DND-41 (cell line): ENCODE results near the gene TKFC.
A peak's percentile ranks its signal among the peaks of the same experiment; 100 is the strongest.

Experiments used
- ATAC-seq: fragments of 200-7000 bp; cut with Tn5 transposase; 3 replicates; pipeline ENCODE4 v1.9.1; 2021; ENCODE audit warnings: low read depth; ENCODE audit not compliant: insufficient read depth
- DNase-seq: peaks from one replicate; pipeline ENCODE4 v3.0.0-alpha.2; 2020
- H2AFZ ChIP-seq: 2 replicates; pipeline ENCODE4 v1.6.0; 2012; ENCODE audit warnings: low read depth, low read length
- H3K27ac ChIP-seq: 2 replicates; pipeline ENCODE4 v1.5.1; 2012; ENCODE audit warnings: low read length, inconsistent platforms
- H3K27me3 ChIP-seq: fragments of 200-600 bp; sonication (generic); 2 replicates; pipeline ENCODE4 v1.6.0; 2012; ENCODE audit warnings: low read length, mild to moderate bottlenecking, inconsistent platforms; ENCODE audit not compliant: insufficient read depth, poor library complexity
- H3K36me3 ChIP-seq: 2 replicates; pipeline ENCODE4 v1.5.1; 2012; ENCODE audit warnings: low read length, inconsistent platforms; ENCODE audit not compliant: insufficient read depth
- H3K4me1 ChIP-seq: 2 replicates; pipeline ENCODE4 v1.5.1; 2012; ENCODE audit warnings: mild to moderate bottlenecking, low read length; ENCODE audit not compliant: insufficient read depth
- H3K4me2 ChIP-seq: 2 replicates; pipeline ENCODE4 v1.6.0; 2012; ENCODE audit warnings: mild to moderate bottlenecking, moderate library complexity, low read length, inconsistent platforms; ENCODE audit not compliant: insufficient read depth
- H3K4me3 ChIP-seq, 2 experiments: fragments of 200-600 bp in 1 of 2; shearing (Covaris generic) in 1 of 2; 2 replicates each; pipeline ENCODE4 v1.5.1; 2012 to 2016; ENCODE audit warnings: inconsistent platforms in 2 of 2, low read length in 2 of 2, mild to moderate bottlenecking in 2 of 2, low read depth in 1 of 2, moderate library complexity in 1 of 2
- H3K79me2 ChIP-seq: 2 replicates; pipeline ENCODE4 v1.6.0; 2012; ENCODE audit warnings: low read length, inconsistent platforms; ENCODE audit not compliant: insufficient read depth
- H3K9ac ChIP-seq: 2 replicates; pipeline ENCODE4 v1.6.0; 2012; ENCODE audit warnings: low read depth, mild to moderate bottlenecking, inconsistent platforms, low read length, moderate library complexity
- H3K9me3 ChIP-seq: 2 replicates; pipeline ENCODE4 v1.5.1; 2012; ENCODE audit warnings: low read length, moderate library complexity, mild to moderate bottlenecking, inconsistent platforms; ENCODE audit not compliant: insufficient read depth, severe bottlenecking
- H4K20me1 ChIP-seq: 2 replicates; pipeline ENCODE4 v1.6.0; 2012; ENCODE audit warnings: low read length; ENCODE audit not compliant: insufficient read depth
- CTCF ChIP-seq: IDR thresholded peaks from 2 replicates; pipeline ENCODE4 v1.5.1; 2012; ENCODE audit warnings: borderline replicate concordance, low read length, moderate library complexity, mild to moderate bottlenecking; ENCODE audit not compliant: poor library complexity, severe bottlenecking; ENCODE audit errors: extremely low read depth
- EZH2 ChIP-seq: IDR thresholded peaks from 3 replicates; pipeline ENCODE4 v1.6.1; 2012; ENCODE audit warnings: borderline replicate concordance, low read depth, mild to moderate bottlenecking, moderate library complexity, low read length, inconsistent platforms; ENCODE audit not compliant: severe bottlenecking

The TKFC gene

DNA sequence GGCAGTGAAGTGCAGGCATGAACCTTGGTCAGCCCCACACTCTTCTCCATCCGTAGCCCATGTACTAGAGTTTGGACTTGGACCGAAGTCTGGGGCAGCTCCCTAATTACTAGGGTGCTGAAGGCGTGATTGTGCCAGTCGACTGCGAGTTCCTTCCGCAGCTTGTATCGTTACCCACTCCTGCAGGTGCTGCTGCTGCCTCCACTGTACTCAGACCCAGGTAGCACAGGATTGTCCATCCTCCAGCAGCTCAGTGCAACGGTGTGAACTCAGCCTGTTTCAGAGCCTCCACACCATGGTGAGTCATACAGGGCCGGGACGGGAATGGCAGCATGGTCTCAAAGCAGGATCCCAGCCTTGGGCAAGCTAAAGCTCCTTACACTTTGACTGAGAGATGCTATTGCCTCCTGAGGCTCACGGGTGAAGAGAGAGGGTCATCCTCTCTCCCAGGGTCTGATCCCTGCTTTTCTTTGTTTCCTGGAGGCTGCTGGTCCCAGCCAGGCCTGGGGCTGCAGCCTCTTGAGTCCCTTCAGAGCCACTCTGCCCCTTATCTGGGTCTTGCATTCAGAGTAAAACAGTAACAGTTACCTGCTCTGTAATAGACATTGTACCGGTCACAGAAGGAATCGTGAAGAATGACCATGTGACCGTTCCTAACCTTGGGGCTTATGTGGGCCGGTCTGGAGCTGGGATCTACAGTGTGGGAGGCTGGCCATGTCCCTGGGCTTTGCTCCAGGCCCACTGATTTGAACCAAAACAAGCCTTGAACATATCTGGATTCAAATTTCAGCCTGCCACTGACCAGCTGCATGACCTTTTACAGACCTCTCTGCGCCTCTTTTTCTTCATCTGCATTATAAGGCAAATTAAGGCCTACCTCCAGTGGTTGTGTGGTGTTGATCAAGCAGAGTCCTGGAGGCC, 1.7 kb downstream of the TKFC start:
- Histone ChIP-seq H3K36me3 (peaks cover 7% of the 10 kb centered on the region), H2AFZ (peak overlapping the region; percentile 78; the same call in 1 of the 2 replicates), H3K9ac (peak overlapping the region; percentile 98), H3K4me3 (peak overlapping the region in 1 of 2 experiments; percentile 64; a peak in 2 of 4 replicates), H3K27ac (peak overlapping the region; percentile 88), H3K4me1 (peaks cover 57% of the 10 kb centered on the region), H3K27me3 (no peaks in the 10 kb centered on the region), H3K79me2 (peaks cover 39% of the 10 kb centered on the region), H3K4me2 (peak overlapping the region; percentile 86; the same call in 1 of the 2 replicates), H3K9me3 (no peaks in the 10 kb centered on the region), H4K20me1 (peaks cover 19% of the 10 kb centered on the region; the same call in 1 of the 2 replicates)
- ATAC-seq (no peak), DNase-seq (no peak)
- TF ChIP-seq CTCF = no peak
- no peak for TF ChIP-seq EZH2

DNA sequence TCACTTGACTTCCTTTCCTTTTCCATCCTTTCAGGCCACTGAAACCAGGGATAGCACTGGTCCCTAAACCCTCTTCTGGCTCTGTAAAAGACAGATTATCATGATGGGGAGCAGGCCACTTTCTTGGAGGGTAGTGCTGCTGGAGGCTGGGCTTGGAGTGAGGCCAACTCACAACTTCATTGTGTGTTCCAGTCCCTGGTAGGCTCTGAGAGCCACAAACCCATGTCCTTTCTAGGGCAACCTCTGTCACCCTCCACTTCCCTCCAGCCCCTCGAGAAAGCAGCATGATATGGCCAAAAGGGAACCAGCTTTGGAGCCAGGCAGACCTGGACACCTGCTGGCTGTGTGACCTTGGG, 2.3 kb downstream of the TKFC start:
- H3K4me3 ChIP-seq = no peak overlapping the region

DNA sequence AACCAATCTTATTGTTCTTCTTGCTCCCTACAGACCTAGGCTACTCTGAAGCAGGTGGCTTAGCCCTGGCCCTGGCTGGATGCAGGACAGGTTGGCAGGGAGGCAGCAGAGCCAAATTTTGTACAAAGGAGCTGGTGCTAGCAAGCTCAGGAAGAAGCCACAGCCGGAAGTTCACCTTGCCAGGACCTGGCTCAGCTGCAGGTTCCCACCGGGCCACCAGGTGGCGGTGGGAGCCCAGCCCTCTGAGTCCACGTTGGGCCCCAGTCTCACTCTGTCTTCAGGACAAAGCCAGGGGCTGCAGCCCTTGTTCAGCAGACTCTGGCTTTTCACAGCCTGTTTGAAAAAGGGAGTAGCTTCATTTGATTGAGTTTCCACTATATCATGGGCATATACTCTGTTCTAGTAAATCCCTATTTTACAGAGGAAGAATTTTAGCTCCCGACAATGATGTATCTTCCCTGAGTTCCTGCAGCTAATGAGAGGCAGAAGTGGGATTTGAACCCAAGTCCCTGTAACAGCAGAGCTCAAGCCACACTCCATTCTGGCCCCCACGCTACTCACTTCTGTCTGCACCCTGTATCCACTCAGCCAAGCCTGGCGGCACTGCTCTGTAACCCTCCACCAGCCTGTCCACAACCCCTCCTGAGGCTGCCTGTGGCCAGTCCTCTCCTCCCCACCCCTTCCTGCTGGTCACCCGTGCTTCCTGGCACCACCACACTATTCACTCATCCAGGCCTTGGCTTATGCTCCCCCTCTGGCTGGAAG, 3.3 kb downstream of the TKFC start:
- H3K9me3 ChIP-seq = no peaks in the 10 kb centered on the region
- H2AFZ ChIP-seq = peak overlapping the region; percentile 94
- peaks cover 23% of the 10 kb centered on the region for H3K79me2 ChIP-seq
- peak overlapping the region; percentile 37 for H3K9ac ChIP-seq
- peak; percentile 99 for TF ChIP-seq CTCF
- no peak for TF ChIP-seq EZH2
- H3K36me3 ChIP-seq = peaks cover 2% of the 10 kb centered on the region
- ATAC-seq (peak; percentile 67), DNase-seq (peak; percentile 88)
- peak overlapping the region; percentile 82 for H3K27ac ChIP-seq
- H3K27me3 ChIP-seq = no peaks in the 10 kb centered on the region
- peak overlapping the region; percentile 26 for H3K4me2 ChIP-seq
- no peak overlapping the region for H3K4me3 ChIP-seq
- H3K4me1 ChIP-seq = peaks cover 43% of the 10 kb centered on the region
- peaks cover 8% of the 10 kb centered on the region; the same call in 1 of the 2 replicates for H4K20me1 ChIP-seq

More for the DNA sequence above, 2.3 kb downstream of the TKFC start:
- TF ChIP-seq EZH2 (no peak), CTCF (no peak)
- H3K79me2 ChIP-seq = peaks cover 33% of the 10 kb centered on the region
- H3K27ac ChIP-seq = peak overlapping the region; percentile 38; the same call in 1 of the 2 replicates
- H4K20me1 ChIP-seq = peaks cover 16% of the 10 kb centered on the region; the same call in 1 of the 2 replicates
- ATAC-seq = no peak
- no peak overlapping the region; the same call in 1 of the 2 replicates for H2AFZ ChIP-seq
- peak overlapping the region; percentile 7; the same call in 1 of the 2 replicates for H3K9ac ChIP-seq
- H3K9me3 ChIP-seq = no peaks in the 10 kb centered on the region
- no peaks in the 10 kb centered on the region for H3K27me3 ChIP-seq
- H3K4me1 ChIP-seq = peaks cover 52% of the 10 kb centered on the region
- no peak for DNase-seq
- H3K4me2 ChIP-seq = no peak overlapping the region
- H3K36me3 ChIP-seq = peaks cover under 1% of the 10 kb centered on the region; the same call in 1 of the 2 replicates
